ENCODE results near the gene PDZRN3. TPM values are rescaled to one million over a fixed set of nuclear protein-coding genes. Genes with fewer than 3 reads are reported as not detected.

The PDZRN3 gene
- polyA plus RNA-seq, 2 of the 4 experiments (the other 2 are of a cell fraction): not detected

GRCh38 chr3:73637042-73637441 lies 12.3 kb upstream of the PDZRN3 start:
- Histone ChIP-seq H3K4me1 (no peaks in the 10 kb centered on the region), H3K4me2 (no peak overlapping the region), H3K27ac (no peak overlapping the region), H3K9me3 (no peaks in the 10 kb centered on the region), H3K4me3 (no peak overlapping the region)
- no peak for ATAC-seq
- TF ChIP-seq PHF8 (IDR thresholded peaks at IDR 0.05; ENCODE audit: borderline replicate concordance, low read depth) (no peak), KDM5A (IDR thresholded peaks at IDR 0.05) (no peak), ZFP36 (IDR thresholded peaks at IDR 0.05; ENCODE audit: borderline replicate concordance, partially characterized antibody) (no peak), TP53 (CRISPR knock-in tag; IDR thresholded peaks at IDR 0.05) (no peak), SMC3 (IDR thresholded peaks at IDR 0.05) (no peak)
- ChIA-PET CTCF (no interaction called here), POLR2A (no interaction called here)
- no peak for DNase-seq (ENCODE audit: low read depth in 1 of 2, low spot score in 1 of 2)
- FAIRE-seq: no peak

GRCh38 chr3:73635254-73635653 lies 10.5 kb upstream of the PDZRN3 start:
- FAIRE-seq (no peak), DNase-seq (ENCODE audit: low read depth in 1 of 2, low spot score in 1 of 2) (no peak), ATAC-seq (no peak)
- Histone ChIP-seq H3K4me1 (no peaks in the 10 kb centered on the region), H3K27ac (no peak overlapping the region), H3K4me2 (no peak overlapping the region), H3K4me3 (no peak overlapping the region), H3K9me3 (no peaks in the 10 kb centered on the region)
- ChIA-PET CTCF (interaction anchor here (1.4 kb wide), 1 partner anchor 21 kb away, joined by 4 read pairs; no protein-coding TSS in a partner anchor), POLR2A (no interaction called here)
- TF ChIP-seq CTCF (IDR thresholded peaks at IDR 0.05) (no peak), NFE2L2 (conservative IDR thresholded peaks at IDR 0.05; ENCODE audit: low read length) (no peak), MAX (IDR thresholded peaks at IDR 0.05) (no peak), CBX2 (IDR thresholded peaks at IDR 0.05; ENCODE audit: borderline replicate concordance, low read depth) (no peak), RNF2 (IDR thresholded peaks at IDR 0.05; ENCODE audit: borderline replicate concordance, low read depth) (no peak), HOXB13 (CRISPR knock-in tag; IDR thresholded peaks at IDR 0.05; ENCODE audit: low read depth) (no peak), HOXA7 (CRISPR knock-in tag; IDR thresholded peaks at IDR 0.05) (no peak), GATA3 (IDR thresholded peaks at IDR 0.05; ENCODE audit: borderline replicate concordance) (no peak), NR3C1 (IDR thresholded peaks at IDR 0.05) (no peak), SREBF2 (IDR thresholded peaks at IDR 0.05) (no peak), PBX3 (IDR thresholded peaks at IDR 0.05) (no peak), CEBPB (IDR thresholded peaks at IDR 0.05) (no peak), HOXB5 (CRISPR knock-in tag; IDR thresholded peaks at IDR 0.05) (no peak)
- 0% methylated on average over 1 of the region's 1 CpG for WGBS (ENCODE audit: missing lambda C conversion rate)

GRCh38 chr3:73633916-73634344 lies 9.2 kb upstream of the PDZRN3 start:
- no peak for TF ChIP-seq EP300 (IDR thresholded peaks at IDR 0.05)
- no peak for TF ChIP-seq ZSCAN20 (CRISPR knock-in tag; IDR thresholded peaks at IDR 0.05)
- TF ChIP-seq RNF2 (IDR thresholded peaks at IDR 0.05; ENCODE audit: borderline replicate concordance, low read depth): no peak
- no peak for TF ChIP-seq GATA3 (IDR thresholded peaks at IDR 0.05; ENCODE audit: borderline replicate concordance)
- no peak for TF ChIP-seq CTCF (IDR thresholded peaks at IDR 0.05)
- 29% methylated on average over 3 of the region's 3 CpGs for WGBS (ENCODE audit: missing lambda C conversion rate)
- POLR2A ChIA-PET: no interaction called here
- Histone ChIP-seq H3K4me1 (no peaks in the 10 kb centered on the region), H3K4me2 (no peak overlapping the region), H3K27ac (no peak overlapping the region), H3K4me3 (no peak overlapping the region), H3K9me3 (no peaks in the 10 kb centered on the region)
- FAIRE-seq: no peak
- CTCF ChIA-PET: interaction anchor here (1.3 to 1.4 kb wide), 2 partner anchors 11 to 20 kb away, joined by 4 read pairs; no protein-coding TSS in a partner anchor
- no peak for DNase-seq (ENCODE audit: low read depth in 1 of 2, low spot score in 1 of 2)
- no peak for ATAC-seq
